ENCODE data around the gene CAPN5.

Gene CAPN5

DNA sequence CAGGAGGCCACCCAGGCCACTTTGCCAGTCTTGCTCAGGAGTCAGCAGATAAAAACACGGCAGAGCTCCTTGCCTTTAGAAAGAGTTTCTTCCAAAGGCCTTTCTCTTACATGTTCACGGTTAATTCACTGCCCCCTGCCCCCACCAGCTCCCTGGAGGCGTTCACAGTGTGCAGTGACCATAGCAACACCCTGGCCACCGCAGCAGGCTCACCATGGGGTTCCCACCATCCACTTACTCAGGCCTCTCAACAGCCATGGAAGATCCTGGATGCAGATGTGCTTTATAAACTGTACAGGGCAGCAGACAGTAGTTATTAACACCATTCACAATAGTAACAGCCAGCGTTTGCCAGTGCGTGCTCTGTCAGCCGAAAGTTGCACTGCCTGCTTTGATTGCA, 50.7 kb downstream of the CAPN5 start:
- no peak for DNase-seq (ENCODE audit: low read depth, low spot score)

DNA sequence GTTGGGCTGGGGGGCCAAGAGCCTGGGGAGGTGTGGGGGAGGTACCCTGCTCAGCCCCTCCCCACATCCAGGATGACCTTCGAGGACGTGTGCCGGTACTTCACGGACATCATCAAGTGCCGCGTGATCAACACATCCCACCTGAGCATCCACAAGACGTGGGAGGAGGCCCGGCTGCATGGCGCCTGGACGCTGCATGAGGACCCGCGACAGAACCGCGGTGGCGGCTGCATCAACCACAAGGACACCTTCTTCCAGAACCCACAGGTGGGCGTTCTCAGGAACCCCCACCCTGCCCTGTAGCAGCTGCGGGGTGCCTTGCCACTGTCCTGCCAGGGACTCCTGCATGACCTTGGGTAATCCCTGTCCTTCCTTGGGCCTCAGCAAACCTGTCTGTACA, 51.3 kb downstream of the CAPN5 start:
- DNase-seq (ENCODE audit: low read depth, low spot score) = no peak

DNA sequence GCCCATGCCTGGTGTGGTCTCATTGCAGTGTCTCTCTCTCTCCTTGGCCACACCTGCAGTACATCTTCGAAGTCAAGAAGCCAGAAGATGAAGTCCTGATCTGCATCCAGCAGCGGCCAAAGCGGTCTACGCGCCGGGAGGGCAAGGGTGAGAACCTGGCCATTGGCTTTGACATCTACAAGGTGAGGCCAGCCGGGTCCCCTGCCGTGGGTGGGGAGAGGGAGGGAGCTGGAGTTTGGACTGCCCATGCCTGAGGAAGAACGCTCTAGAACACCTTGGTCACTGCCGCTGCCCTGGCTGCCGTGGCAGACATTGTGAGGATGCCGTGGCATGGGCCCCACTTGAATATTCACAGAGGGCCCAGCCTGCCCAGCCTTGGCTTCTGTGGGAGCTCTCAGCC, 52.2 kb downstream of the CAPN5 start:
- no peak for DNase-seq (ENCODE audit: low read depth, low spot score)

DNA sequence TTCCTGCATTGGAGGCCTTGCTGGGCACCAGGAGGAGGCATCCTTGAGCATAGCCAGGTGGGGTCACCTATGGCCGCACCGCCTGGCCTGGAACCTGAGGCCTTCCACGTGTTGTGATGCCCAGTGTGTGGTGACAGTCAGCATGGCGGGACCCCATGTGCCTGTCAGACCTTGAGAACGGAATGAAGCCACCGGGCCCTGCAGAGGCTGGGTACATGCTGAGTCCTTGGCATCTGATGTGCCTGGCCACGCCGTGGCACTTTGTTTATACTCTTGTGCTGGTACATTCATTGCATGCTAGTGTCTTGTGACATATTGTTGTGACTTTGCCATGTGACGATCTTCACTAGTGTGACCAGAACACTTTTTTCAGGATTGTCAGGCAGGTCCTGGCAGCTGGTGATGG, 52.8 kb downstream of the CAPN5 start:
- no peak for DNase-seq (ENCODE audit: low read depth, low spot score)

DNA sequence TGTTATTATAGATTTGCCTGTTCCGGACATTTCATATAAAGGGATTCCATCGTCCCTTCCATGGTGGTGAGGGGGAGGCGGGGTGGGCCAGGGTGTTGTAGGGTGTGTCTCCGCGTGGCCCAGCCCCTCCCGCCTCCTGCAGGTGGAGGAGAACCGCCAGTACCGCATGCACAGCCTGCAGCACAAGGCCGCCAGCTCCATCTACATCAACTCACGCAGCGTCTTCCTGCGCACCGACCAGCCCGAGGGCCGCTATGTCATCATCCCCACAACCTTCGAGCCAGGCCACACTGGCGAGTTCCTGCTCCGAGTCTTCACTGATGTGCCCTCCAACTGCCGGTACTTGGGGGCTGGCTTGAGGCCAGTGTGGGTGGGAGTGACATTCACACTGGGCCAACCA, 53.8 kb downstream of the CAPN5 start:
- no peak for DNase-seq (ENCODE audit: low read depth, low spot score)

DNA sequence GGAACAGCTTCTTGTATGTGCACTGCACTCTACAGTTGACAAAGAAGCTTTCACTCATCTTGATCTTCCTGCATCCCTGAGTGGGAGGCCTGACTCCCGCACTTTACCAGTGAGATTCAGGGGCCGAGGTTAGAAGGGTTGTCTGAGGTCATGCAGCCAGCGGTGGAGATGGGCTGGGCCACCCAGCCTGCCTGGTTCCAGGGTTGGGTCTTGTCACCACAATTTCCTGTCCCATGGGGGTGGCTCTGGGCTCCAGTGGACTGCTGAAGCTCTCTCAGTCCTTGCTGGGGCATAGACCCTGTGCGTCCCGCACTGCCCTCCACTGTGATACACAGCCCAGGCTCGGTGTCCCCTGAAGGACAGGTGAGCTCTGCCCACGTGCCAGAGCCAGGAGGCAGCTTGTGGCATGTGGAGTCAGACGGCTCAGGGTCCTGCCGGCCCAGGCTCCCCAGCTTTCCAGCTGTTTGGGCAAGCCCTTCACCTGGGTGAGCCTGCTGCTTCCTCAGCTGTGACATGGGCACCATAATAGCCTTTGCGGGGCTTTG, 54.4 kb downstream of the CAPN5 start:
- DNase-seq (ENCODE audit: low read depth, low spot score) = no peak

DNA sequence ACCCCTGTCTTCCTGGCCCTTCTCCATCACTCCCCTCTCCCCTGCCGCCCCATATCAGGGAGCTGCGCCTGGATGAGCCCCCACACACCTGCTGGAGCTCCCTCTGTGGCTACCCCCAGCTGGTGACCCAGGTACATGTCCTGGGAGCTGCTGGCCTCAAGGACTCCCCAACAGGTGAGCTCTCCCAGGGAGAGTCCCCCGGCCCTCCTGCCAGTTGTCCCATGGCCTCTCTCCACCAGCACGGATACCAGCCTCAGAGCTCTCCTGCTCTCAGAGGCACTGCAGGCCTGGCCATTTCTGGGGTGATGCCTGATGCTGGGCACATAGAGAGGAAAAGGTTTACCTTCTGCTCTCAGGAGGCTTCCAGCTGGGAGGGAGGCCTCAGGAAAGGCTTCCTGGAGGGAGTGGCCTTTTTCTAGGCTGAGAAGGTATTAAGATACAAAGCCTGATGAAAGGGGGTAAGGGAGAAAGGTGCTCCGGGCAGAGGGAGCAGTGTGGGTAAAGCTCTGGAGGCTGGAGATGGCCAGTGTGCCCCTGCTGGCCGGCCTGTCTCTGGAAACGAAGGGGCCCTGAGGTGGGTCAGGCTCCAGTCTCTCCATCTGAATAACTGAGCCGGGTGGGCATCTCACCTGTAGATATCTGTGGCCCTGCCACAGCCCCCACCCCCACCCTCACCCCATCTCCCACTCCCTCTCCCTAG, 55.3 kb downstream of the CAPN5 start:
- no peak for DNase-seq (ENCODE audit: low read depth, low spot score)

DNA sequence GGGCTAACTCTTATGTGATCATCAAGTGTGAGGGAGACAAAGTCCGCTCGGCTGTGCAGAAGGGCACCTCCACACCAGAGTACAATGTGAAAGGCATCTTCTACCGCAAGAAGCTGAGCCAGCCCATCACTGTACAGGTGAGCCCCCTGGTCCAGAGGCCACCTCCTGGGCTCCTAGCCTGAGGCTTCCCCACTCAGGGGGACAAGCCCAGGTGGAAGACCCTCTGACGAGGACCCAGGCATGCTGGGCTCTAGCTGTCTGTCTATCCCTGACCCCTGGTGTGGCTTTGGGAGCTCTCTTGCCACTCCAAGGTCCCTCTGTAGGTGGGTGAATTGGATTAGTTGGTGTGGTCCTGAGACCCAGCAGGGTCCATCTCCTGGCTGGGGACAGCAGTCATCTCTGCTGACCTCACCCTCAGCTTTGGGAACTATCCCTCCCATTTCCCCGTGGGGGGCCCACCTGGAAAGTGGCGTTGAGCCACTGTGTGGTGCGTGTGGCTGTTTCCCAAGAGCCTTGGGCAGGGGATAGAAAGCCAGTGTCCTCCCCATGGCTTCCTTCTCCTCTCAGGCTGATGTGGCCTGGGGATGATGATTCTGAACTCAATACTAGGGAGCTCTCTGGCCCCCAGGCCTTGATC, 55.9 kb downstream of the CAPN5 start:
- DNase-seq (ENCODE audit: low read depth, low spot score) = no peak

DNA sequence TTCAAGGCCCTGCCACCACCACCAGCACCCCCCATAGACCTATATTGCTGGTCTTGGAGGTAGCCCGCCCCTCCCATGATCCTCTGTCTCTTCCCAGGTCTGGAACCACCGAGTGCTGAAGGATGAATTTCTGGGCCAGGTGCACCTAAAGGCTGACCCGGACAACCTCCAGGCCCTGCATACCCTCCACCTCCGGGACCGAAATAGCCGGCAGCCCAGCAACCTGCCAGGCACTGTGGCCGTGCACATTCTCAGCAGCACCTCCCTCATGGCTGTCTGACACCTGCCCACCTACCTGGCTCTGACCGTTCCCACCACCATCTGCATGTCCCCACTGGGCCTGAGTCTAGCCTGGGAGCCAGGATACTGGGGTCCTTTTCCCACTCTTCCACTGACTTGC, 56.8 kb downstream of the CAPN5 start:
- no peak for DNase-seq (ENCODE audit: low read depth, low spot score)

DNA sequence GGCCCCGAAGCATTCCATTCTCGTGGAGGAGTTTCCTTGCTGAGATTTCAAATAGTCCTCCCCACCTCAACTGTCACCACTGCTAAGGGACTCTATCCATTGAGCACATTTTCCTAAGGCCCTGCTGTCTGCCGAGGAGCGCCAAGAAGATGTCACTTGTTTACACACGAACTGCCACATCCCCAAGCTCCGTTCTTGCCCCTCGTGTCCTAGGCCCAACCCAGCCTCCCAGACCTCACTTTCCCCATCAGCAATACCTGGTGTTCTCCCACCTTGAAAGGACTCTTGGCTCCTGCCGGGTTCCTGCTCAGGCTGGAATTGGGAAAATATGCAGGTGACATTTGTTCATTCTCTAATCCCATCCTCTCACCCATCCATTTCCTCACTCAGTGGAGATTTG, 57.3 kb downstream of the CAPN5 start:
- DNase-seq (ENCODE audit: low read depth, low spot score) = no peak

DNA sequence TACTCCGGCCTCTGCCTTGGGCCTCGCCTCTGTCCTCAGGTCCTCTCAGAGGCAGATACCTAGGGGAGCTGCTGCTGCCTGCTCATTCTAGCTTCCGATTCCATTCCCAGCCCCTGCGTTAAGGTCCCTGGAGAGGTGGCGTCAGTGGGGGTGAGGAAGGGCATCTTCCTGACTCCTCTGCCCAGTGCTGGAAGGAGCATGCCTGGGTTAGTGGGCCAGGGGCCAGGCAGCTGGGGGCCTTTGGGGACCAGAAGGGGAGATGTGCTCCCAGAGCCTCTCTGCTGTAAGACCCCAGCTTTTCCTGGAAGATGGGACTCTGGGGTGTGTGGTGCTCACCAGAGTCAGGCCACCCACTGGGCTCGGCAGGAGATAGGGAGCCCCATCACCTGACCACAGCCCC, 57.7 kb downstream of the CAPN5 start:
- DNase-seq (ENCODE audit: low read depth, low spot score) = no peak

DNA sequence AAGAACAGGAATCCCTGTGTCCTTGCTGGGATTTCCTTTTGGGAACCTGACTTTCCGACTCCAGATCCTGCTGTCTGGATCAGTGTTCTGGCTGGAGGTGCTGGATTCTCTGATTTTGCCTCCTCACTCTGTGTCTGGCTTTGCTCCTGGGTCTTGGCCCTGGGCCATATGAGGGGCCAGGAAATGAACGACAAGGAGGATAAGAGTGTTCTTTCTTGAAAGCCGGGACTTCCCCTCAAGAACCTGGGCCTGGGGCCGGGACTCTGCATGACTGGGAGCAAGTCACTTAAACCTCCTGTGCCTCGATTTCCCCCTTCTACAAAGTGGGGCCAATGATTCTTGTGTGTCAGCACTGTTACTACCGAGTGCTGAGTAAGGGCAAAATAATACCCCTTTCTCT, 58.4 kb downstream of the CAPN5 start:
- DNase-seq (ENCODE audit: low read depth, low spot score) = no peak

DNA sequence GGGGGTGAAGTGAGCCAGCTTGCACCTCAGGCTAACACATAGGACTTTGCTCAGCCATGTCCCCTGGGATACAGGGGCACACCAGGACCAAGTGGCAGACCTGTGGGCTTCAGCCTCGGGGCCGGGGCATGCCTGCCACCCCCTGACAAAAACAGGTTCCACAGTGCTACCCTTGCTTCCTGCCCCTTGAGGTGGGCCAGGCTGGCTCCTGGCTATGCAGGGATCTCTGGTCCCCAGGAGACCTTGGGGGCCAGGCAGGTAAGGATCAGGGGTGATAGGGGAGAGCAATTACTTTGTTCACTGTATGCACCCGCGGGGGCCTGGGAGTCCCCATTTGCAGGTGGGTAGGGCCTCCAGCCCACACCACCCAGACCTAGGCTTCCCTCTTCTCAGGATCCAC, 58.9 kb downstream of the CAPN5 start:
- no peak for DNase-seq (ENCODE audit: low read depth, low spot score)

DNA sequence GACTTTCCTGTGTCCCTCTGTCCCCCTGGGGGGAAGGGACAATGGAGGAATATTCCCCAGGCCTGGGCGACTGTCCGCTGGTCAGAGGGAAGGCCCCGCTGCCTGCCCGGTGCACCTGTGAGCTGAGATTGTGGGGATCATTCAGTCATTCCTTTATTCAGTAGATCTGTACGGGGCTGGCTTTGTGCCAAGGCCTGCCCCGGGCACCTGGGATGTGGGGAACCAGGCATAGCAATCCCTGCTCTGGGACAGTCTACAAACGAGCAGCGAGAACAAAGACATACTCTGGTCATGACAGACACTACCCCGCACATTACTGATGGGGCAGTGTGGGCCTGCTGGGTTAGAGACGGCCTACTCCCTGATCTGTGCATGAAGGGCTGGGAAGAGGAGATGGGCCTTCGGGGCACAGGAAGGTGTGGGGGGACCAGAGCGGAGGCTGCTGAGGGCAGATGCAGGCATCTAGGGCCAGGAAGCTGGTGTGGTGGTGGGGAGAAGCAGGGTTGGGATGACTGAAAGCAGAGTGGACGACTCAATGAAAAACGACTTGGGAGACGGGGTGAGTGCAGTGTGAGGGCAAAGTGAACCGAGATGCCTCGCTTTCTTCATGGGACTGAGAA, 59.5 kb downstream of the CAPN5 start:
- DNase-seq (ENCODE audit: low read depth, low spot score) = no peak

DNA sequence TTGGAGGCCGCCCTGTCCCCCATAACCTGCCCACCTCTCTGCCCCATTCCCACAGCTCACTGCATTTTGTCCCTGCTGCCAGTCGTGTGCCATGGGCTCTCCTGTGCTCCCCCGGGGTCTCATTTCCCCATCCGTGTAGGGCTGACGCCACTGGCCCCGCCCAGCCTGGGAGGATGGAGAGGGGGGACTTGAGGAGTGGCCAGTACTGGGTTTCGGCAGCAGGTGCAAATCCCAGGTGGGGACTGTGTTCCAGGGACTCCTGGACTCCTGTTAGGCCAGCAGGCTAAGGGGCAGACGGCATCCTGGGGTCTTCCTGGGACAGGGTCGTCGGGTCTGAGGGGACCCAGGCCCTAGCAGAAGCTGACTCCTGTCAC, 60.1 kb downstream of the CAPN5 start:
- no peak for DNase-seq (ENCODE audit: low read depth, low spot score)

DNA sequence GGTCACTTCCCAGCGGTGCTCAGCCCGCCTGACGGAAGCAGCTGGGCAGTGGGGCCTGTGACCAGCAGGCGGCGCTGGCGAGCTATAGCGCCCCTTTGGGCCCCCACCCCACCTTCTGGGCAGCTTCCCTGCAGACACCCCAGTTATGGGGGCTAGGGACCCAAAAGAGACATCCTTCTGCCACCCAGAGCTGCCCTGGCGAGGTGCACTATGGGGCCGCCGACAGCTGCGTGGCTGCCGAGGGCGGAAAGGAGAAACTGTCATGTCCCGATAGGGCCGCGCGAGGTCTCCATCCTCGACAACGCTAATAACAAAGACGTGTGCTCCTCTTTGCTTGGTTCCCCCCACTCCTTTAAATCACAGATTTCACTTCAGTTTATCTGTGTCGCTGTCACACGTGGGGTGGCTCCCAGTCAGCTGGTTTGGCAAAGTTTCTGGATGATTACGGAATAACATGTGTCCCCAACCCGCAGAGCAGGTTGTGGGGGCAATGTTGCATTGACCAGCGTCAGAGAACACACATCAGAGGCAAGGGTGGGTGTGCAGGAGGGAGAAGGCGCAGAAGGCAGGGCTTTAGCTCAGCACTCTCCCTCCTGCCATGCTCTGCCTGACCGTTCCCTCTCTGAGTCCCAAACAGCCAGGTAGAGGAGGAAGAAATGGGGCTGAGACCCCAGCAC, 60.6 kb downstream of the CAPN5 start:
- no peak for DNase-seq (ENCODE audit: low read depth, low spot score)

DNA sequence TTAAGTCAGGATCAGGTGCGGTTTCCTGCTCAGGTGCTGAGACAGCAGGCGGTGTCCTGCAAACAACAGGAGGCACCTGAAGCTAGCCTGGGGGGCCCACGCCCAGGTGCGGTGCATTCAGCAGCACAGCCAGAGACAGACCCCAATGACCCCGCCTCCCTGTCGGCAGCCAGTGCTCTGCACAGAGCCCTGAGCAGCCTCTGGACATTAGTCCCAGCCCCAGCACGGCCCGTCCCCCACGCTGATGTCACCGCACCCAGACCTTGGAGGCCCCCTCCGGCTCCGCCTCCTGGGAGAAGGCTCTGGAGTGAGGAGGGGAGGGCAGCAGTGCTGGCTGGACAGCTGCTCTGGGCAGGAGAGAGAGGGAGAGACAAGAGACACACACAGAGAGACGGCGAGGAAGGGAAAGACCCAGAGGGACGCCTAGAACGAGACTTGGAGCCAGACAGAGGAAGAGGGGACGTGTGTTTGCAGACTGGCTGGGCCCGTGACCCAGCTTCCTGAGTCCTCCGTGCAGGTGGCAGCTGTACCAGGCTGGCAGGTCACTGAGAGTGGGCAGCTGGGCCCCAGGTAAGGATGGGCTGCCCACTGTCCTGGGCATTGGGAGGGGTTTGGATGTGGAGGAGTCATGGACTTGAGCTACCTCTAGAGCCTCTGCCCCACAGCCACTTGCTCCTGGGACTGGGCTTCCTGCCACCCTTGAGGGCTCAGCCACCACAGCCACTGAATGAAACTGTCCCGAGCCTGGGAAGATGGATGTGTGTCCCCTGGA, 61.3 kb downstream of the CAPN5 start, which contains the start of gene MYO7A:
Gene MYO7A, plus strand, starts transcription at position 327 of the 772 bp plus-strand sequence. CDS start 2,389 bp downstream, outside the sequence.
- DNase-seq (ENCODE audit: low read depth, low spot score) = no peak

DNA sequence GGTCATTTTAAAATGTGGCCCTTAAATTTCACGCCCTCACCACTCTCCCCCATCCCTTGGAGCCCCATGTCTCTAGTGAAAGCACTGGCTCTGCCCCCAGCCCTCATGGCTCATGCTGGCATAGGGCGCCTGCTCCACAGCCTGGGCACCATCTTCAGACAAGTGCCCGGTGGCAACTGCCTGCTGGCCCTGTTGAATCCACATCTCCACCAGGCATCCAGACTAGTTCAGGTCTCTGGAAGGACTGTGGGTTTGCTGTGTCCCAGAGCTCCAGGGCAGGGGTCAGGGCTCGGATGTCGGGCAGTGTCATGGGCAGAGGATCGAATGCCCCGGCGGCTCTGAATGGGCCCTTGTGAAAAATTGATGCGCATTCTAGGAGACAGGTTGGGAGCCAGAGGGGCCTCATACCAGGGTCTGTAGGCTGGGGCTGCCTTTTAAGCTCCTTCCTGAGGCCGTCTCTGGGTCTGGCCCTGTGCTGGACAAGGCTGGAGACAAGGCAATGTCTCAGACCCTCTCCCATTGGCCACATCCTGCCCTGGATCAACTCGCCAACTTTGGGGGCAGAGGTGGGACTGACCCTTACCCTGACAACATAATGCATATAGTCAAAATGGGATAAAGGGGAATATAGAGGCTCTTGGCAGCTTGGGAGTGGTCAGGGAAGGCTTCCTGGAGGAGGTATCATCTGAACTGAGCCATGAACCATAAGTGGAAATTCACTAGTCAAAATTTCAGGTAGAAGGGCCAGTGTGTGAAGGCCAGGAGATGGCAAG, 62.5 kb downstream of the CAPN5 start:
- no peak for DNase-seq (ENCODE audit: low read depth, low spot score)

DNA sequence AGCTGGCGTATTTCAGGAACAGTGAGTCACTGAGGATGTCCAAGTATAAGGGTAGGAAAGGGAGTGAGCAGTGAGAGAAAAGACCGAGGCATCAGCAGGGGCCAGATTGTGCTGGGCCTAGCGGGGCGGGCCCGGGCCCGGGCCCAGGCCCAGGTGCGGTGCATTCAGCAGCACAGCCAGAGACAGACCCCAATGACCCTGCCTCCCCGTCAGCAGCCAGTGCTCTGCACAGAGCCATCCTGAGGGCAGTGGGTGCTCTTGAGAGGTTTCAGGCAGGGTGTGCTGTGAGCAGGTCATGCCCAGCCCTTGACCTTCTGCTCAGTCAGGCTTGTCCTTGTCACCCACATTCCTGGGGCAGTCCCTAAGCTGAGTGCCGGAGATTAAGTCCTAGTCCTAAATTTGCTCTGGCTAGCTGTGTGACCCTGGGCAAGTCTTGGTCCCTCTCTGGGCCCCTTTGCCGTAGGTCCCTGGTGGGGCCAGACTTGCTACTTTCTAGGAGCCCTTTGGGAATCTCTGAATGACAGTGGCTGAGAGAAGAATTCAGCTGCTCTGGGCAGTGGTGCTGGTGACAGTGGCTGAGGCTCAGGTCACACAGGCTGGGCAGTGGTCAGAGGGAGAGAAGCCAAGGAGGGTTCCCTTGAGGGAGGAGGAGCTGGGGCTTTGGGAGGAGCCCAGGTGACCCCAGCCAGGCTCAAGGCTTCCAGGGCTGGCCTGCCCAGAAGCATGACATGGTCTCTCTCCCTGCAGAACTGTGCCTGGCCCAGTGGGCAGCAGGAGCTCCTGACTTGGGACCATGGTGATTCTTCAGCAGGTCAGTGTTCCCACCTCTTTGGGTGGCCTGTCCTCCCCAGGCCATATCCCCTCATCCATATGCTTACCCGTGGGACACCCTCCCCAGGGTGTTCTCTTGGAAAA, 63.3 kb downstream of the CAPN5 start:
- no peak for DNase-seq (ENCODE audit: low read depth, low spot score)

Data from iPS DF 19.7 (cell line).